Fibroblast of upper back skin (primary cell): ENCODE results near the gene ZNF362.
"Not testable (repeated sequence)": the region's sequence is repeated elsewhere in the genome, so short reads cannot be mapped to it uniquely, and the experiment has no call there.

Experiments
- DNase-seq: peaks from one replicate; pipeline ENCODE4 v3.0.0-alpha.2; 2013

The ZNF362 gene

GRCh38 chr1:33288976-33289857 lies 32.9 kb downstream of the ZNF362 start:
- no peak for DNase-seq

- DNase-seq, result no peak
Observed at GRCh38 chr1:33289858-33290154, 33.5 kb downstream of the ZNF362 start.

- not testable (repeated sequence) for DNase-seq
Observed at GRCh38 chr1:33290615-33291014, 34.3 kb downstream of the ZNF362 start.

- no peak for DNase-seq
Observed at GRCh38 chr1:33292726-33293340, 36.5 kb downstream of the ZNF362 start.

- no peak for DNase-seq
Observed at GRCh38 chr1:33294071-33295010, 38.0 kb downstream of the ZNF362 start.

- no peak for DNase-seq
Observed at GRCh38 chr1:33295023-33295422, 38.7 kb downstream of the ZNF362 start.

GRCh38 chr1:33295450-33296081 lies 39.3 kb downstream of the ZNF362 start:
- DNase-seq, result peak; percentile 74

- DNase-seq, result no peak
Observed at GRCh38 chr1:33296082-33296458, 39.8 kb downstream of the ZNF362 start.

- DNase-seq, result no peak
Observed at GRCh38 chr1:33296824-33297223, 40.5 kb downstream of the ZNF362 start.

GRCh38 chr1:33297911-33298622 lies 41.8 kb downstream of the ZNF362 start:
- DNase-seq, result no peak

GRCh38 chr1:33298623-33299277 lies 42.5 kb downstream of the ZNF362 start:
- peak; percentile 52 for DNase-seq

- no peak for DNase-seq
Observed at GRCh38 chr1:33299461-33300155, 43.3 kb downstream of the ZNF362 start.

- DNase-seq, result peak; percentile 85
Observed at GRCh38 chr1:33300673-33301072, 44.4 kb downstream of the ZNF362 start.

GRCh38 chr1:33301273-33301984 lies 45.1 kb downstream of the ZNF362 start:
- no peak for DNase-seq

GRCh38 chr1:33302325-33302724 lies 46.0 kb downstream of the ZNF362 start:
- DNase-seq, result no peak

GRCh38 chr1:33305016-33305415 lies 48.7 kb downstream of the ZNF362 start:
- DNase-seq, result no peak

GRCh38 chr1:33305816-33306652 lies 49.7 kb downstream of the ZNF362 start:
- DNase-seq, result no peak

GRCh38 chr1:33306653-33307493 lies 50.6 kb downstream of the ZNF362 start:
- DNase-seq, result peak; percentile 27

GRCh38 chr1:33307494-33307864 lies 51.2 kb downstream of the ZNF362 start:
- DNase-seq, result no peak
